AG09309 (cell line): Measurements from ENCODE around the gene SMOC2.

Experiments
- DNase-seq: peaks from one replicate; pipeline ENCODE4 v3.0.0-alpha.2; 2010; ENCODE audit warnings: low read depth
- H3K4me3 ChIP-seq: 2 replicates; pipeline ENCODE4 v1.5.1; 2011; ENCODE audit warnings: mild to moderate bottlenecking, low read depth, low read length, moderate library complexity; ENCODE audit not compliant: control insufficient read depth
- CTCF ChIP-seq: IDR thresholded peaks from 2 replicates; pipeline ENCODE4 v1.5.1; 2011; ENCODE audit warnings: mild to moderate bottlenecking, low read depth, low read length, inconsistent platforms; ENCODE audit not compliant: insufficient read depth, control insufficient read depth; ENCODE audit errors: missing control alignments

The SMOC2 gene

GRCh38 chr6:168530653-168531071 is 89.7 kb downstream of the SMOC2 start:
- TF ChIP-seq CTCF = no peak
- DNase-seq = no peak
- H3K4me3 ChIP-seq = no peak overlapping the region

GRCh38 chr6:168532070-168532469 is 91.1 kb downstream of the SMOC2 start:
- DNase-seq = no peak
- TF ChIP-seq CTCF = no peak
- H3K4me3 ChIP-seq = no peak overlapping the region

- no peak for TF ChIP-seq CTCF
- H3K4me3 ChIP-seq = no peak overlapping the region
- DNase-seq = no peak
Measured at GRCh38 chr6:168533414-168533813, 92.4 kb downstream of the SMOC2 start.

GRCh38 chr6:168534265-168534664 is 93.3 kb downstream of the SMOC2 start:
- no peak for DNase-seq
- no peak for TF ChIP-seq CTCF
- no peak overlapping the region for H3K4me3 ChIP-seq

DNA sequence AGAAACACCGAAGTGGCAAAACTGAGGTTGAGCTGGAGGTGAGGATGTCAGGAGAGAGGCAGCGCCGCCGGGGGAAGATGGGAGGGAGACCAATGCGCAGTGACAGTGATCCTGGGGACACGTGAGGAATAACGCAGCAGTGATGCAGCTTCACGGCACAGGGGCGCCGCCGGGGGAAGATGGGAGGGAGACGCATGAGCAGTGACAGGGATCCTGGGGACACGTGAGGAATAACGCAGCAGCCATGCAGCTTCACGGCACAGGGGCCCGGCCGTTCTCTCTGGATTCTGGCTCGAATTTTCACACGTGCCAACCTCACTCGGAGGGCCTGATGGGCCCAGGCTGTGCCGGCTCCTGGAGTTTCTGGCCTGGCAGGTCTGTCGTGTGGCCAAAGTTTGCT is 94.7 kb downstream of the SMOC2 start:
- TF ChIP-seq CTCF = no peak
- DNase-seq = no peak
- no peak overlapping the region for H3K4me3 ChIP-seq

DNA sequence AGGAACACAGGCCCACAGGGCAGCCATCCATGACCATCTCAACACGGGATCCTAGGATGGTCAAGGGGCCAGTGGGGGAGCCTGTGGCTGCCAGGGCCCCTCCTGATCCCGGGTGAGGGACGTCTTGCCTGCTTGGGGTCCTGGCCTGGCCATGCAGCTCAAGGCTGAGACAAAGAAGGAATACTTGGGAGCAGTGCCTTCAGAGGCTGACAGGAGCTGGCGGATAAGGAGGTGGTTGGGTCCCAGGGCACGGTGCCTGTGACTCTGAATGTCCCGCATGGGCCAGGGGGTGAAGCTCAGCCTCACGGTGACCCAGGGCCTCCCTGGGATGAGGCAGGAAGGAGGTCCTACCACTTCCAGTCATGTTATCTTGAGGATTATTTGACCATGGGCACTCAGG is 95.2 kb downstream of the SMOC2 start:
- TF ChIP-seq CTCF = no peak

More for the DNA sequence above, 95.2 kb downstream of the SMOC2 start:
- H3K4me3 ChIP-seq = no peak overlapping the region
- DNase-seq = no peak
